ENCODE measurements around the gene KRTAP2-2. TPM values are rescaled to one million over a fixed set of nuclear protein-coding genes. Genes with fewer than 3 reads are reported as not detected.
"Not testable (repeated sequence)": the region's sequence is repeated elsewhere in the genome, so short reads cannot be mapped to it uniquely, and the experiment has no call there.

Gene KRTAP2-2
- total and polyA plus RNA-seq, 9 donors, result not detected

GRCh38 chr17:41057547-41057946, 2.5 kb upstream of the KRTAP2-2 start:
- 90 to 95% (median 94%) methylated on average over 1 of the region's 1 CpG for WGBS, 3 donors

DNA sequence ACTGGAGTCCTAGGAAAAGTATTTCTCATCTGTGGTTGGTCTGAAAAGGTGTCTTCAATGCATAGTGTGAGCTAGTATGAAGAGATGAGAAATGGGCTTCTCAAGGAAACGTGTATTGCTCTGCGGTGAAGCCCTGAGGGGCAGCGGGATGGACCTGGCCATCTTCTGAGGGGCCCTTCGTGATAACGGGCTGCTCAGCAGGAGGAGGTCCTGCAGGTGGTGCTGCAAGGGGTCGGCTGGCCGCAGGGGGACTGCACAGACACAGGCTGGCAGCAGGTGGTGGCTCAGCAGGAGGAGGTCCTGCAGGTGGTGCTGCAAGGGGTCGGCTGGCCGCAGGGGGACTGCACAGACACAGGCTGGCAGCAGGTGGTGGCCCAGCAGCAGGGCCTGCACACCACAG, 474 bp downstream of the KRTAP2-2 start:
- intact Hi-C loops (cut with DNase I); DNase-seq: not testable (repeated sequence)
- WGBS, 3 donors, result 72 to 89% (median 85%) methylated on average over 7 to 9 of the region's 9 CpGs

More at GRCh38 chr17:41057547-41057946, 2.5 kb upstream of the KRTAP2-2 start:
- DNase-seq, result no peak
- H3K27ac ChIP-seq, result no peak overlapping the region
- no peak for TF ChIP-seq CTCF (IDR thresholded peaks at IDR 0.05)
- TF ChIP-seq POLR2A (IDR thresholded peaks at IDR 0.05), result no peak
- TF ChIP-seq EP300 (IDR thresholded peaks at IDR 0.05), result no peak
- intact Hi-C loops (cut with DNase I), result no loop called here
- no peak overlapping the region for H3K4me3 ChIP-seq
- H3K27me3 ChIP-seq, result no peaks in the 10 kb centered on the region
- H3K4me1 ChIP-seq (ENCODE audit: insufficient read depth), result peaks cover 2% of the 10 kb centered on the region
- no peaks in the 10 kb centered on the region for H3K9me3 ChIP-seq
- no peaks in the 10 kb centered on the region for H3K36me3 ChIP-seq

GRCh38 chr17:41054025-41054424, 1.0 kb downstream of the KRTAP2-2 start:
- Histone ChIP-seq H3K9me3 (no peaks in the 10 kb centered on the region), H3K27ac (no peak overlapping the region), H3K4me3 (no peak overlapping the region), H3K27me3 (no peaks in the 10 kb centered on the region), H3K36me3 (no peaks in the 10 kb centered on the region), H3K4me1 (ENCODE audit: insufficient read depth) (no peaks in the 10 kb centered on the region)
- DNase-seq, result no peak
- WGBS, 3 donors, result 95 to 97% (median 96%) methylated on average over 4 of the region's 4 CpGs
- TF ChIP-seq EP300 (IDR thresholded peaks at IDR 0.05) (no peak), CTCF (IDR thresholded peaks at IDR 0.05) (no peak), POLR2A (IDR thresholded peaks at IDR 0.05) (no peak)
- intact Hi-C loops (cut with DNase I), result no loop called here

More for the DNA sequence above, 474 bp downstream of the KRTAP2-2 start:
- H3K27ac ChIP-seq; H3K9me3 ChIP-seq; H3K36me3 ChIP-seq; H3K4me3 ChIP-seq; H3K4me1 ChIP-seq (ENCODE audit: insufficient read depth); H3K27me3 ChIP-seq: not testable (repeated sequence)

DNA sequence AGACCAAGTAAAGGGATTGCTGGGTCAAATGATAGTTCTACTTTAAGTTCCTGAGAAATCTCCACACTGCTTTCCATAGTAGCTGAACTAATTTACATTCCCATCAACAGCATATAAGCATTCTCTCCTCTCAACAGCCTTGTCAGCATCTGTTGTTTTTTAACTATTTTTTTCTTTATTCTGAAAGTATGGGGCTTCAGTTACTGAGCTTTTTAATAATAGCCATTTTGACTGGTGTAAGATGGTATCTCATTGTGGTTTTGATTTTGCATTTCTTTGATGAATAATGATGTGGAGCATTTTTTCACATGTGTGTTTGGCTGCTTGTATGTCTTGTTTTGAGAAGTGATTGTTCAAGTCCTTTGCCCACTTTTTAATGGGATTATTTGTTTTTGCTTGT, 2.5 kb downstream of the KRTAP2-2 start:
- no peaks in the 10 kb centered on the region for H3K4me1 ChIP-seq (ENCODE audit: insufficient read depth)
- no peak for DNase-seq
- no peak for TF ChIP-seq EP300 (IDR thresholded peaks at IDR 0.05)
- intact Hi-C loops (cut with DNase I), result no loop called here
- H3K27me3 ChIP-seq, result no peaks in the 10 kb centered on the region
- H3K9me3 ChIP-seq, result no peaks in the 10 kb centered on the region
- H3K36me3 ChIP-seq, result no peaks in the 10 kb centered on the region
- no peak overlapping the region for H3K4me3 ChIP-seq
- no peak overlapping the region for H3K27ac ChIP-seq

DNA sequence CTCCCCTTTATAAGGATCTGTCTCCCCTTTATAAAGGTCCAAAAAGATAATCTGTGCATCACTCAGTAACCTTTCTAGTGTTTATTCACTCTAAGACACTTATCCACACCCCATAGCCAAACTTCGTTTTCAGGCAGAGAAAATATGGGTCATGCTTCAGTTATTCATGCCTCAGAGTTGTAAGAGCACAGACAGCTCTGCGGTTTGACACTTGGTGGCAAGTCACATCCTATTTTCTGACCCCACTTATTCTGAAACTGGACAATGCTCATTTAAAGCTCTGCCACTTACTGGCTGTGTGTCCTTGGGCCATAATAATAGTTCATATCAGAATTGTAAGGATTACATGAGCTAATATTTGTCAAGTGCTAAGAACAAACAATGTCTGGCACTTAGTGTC, 5.9 kb downstream of the KRTAP2-2 start:
- no peaks in the 10 kb centered on the region for H3K27me3 ChIP-seq
- no peak for DNase-seq
- H3K27ac ChIP-seq, result no peak overlapping the region
- no peak for TF ChIP-seq EP300 (IDR thresholded peaks at IDR 0.05)
- no peak for TF ChIP-seq CTCF (IDR thresholded peaks at IDR 0.05)
- TF ChIP-seq POLR2A (IDR thresholded peaks at IDR 0.05), result no peak
- intact Hi-C loops (cut with DNase I), result no loop called here
- 32 to 35% (median 34%) methylated on average over 2 of the region's 2 CpGs for WGBS, 3 donors
- H3K9me3 ChIP-seq, result no peaks in the 10 kb centered on the region
- H3K4me3 ChIP-seq, result no peak overlapping the region
- H3K4me1 ChIP-seq (ENCODE audit: insufficient read depth), result no peaks in the 10 kb centered on the region
- H3K36me3 ChIP-seq, result no peaks in the 10 kb centered on the region

- intact Hi-C loops (cut with DNase I), result no loop called here
- 32 to 48% (median 33%) methylated on average over 7 of the region's 7 CpGs for WGBS, 3 donors
Measured at GRCh38 chr17:41048441-41048840, 6.6 kb downstream of the KRTAP2-2 start.

DNA sequence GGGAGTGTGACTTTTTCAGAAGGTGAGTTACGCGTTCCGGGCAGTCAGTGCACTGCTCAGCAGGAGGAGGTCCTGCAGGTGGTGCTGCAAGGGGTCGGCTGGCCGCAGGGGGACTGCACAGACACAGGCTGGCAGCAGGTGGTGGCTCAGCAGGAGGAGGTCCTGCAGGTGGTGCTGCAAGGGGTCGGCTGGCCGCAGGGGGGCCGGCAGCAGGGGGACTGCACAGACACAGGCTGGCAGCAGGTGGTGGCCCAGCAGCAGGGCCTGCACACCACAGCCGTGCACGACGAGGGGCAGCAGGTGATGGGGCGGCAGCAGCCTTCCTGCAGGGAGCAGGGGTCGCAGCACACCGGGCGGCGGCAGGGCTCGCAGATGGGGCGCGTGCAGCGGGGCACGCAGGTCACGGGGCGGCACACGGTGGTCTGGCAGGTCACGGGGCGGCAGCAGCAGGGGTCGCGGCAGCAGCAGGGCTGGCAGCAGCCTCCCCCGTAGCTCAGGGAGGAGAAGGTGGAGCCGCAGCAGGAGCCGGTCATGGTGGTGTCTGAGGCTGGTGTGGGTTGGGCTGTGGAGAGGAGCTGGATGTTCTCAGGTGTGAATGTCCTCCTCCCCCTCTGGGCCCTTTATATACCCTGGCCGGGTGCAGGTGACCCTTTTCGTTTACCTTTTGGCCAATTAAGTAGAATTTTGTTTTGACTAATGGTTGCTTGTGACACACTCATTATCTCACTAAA, 8.1 kb downstream of the KRTAP2-2 start, which contains the start of gene KRTAP2-1:
TSS of gene KRTAP2-1 (minus strand) at position 582 of the 731 bp plus-strand sequence. CDS start at position 533, 49 bp downstream.
- H3K9me3 ChIP-seq; H3K4me1 ChIP-seq (ENCODE audit: insufficient read depth); H3K36me3 ChIP-seq; H3K4me3 ChIP-seq; DNase-seq; H3K27ac ChIP-seq; intact Hi-C loops (cut with DNase I); H3K27me3 ChIP-seq: not testable (repeated sequence)
- WGBS, 3 donors, result 57 to 70% (median 67%) methylated on average over 10 to 12 of the region's 33 CpGs

More at GRCh38 chr17:41048441-41048840, 6.6 kb downstream of the KRTAP2-2 start:
- Histone ChIP-seq H3K9me3 (no peaks in the 10 kb centered on the region), H3K27ac (no peak overlapping the region), H3K4me3 (no peak overlapping the region), H3K36me3 (no peaks in the 10 kb centered on the region), H3K27me3 (no peaks in the 10 kb centered on the region), H3K4me1 (ENCODE audit: insufficient read depth) (no peaks in the 10 kb centered on the region)
- DNase-seq, result no peak
- no peak for TF ChIP-seq CTCF (IDR thresholded peaks at IDR 0.05)
- TF ChIP-seq POLR2A (IDR thresholded peaks at IDR 0.05), result no peak
- no peak for TF ChIP-seq EP300 (IDR thresholded peaks at IDR 0.05)
